Measurements from ENCODE around the gene CRYBA1. TPM values are rescaled to one million over a fixed set of nuclear protein-coding genes. Genes with fewer than 3 reads are reported as not detected.

Gene CRYBA1
- total and polyA plus RNA-seq, 7 donors = not detected

- no peak overlapping the region for H3K27ac ChIP-seq
- no peaks in the 10 kb centered on the region for H3K9me3 ChIP-seq
- WGBS, 3 donors = 86 to 91% (median 86%) methylated on average over 5 of the region's 5 CpGs
- no peaks in the 10 kb centered on the region for H3K36me3 ChIP-seq (ENCODE audit: insufficient read depth in 1 of 2, low read depth in 1 of 2)
- no peaks in the 10 kb centered on the region for H3K27me3 ChIP-seq (ENCODE audit: insufficient read depth in 3 of 3, low read length in 2 of 3)
- DNase-seq (no peak), ATAC-seq (no peak)
- no peaks in the 10 kb centered on the region for H3K4me1 ChIP-seq
- no peak for TF ChIP-seq CTCF (IDR thresholded peaks at IDR 0.05)
- no peak overlapping the region for H3K4me3 ChIP-seq
- intact Hi-C loops (cut with DNase I) = no loop called here
These were observed 37.6 kb upstream of the CRYBA1 start for GRCh38 chr17:29209073-29209472.

GRCh38 chr17:29210879-29211278 lies 35.8 kb upstream of the CRYBA1 start:
- Histone ChIP-seq H3K4me1 (no peaks in the 10 kb centered on the region), H3K36me3 (ENCODE audit: insufficient read depth in 1 of 2, low read depth in 1 of 2) (no peaks in the 10 kb centered on the region), H3K4me3 (no peak overlapping the region), H3K27ac (no peak overlapping the region), H3K9me3 (no peaks in the 10 kb centered on the region), H3K27me3 (ENCODE audit: insufficient read depth in 3 of 3, low read length in 2 of 3) (no peaks in the 10 kb centered on the region)
- TF ChIP-seq CTCF (IDR thresholded peaks at IDR 0.05) = no peak
- no peak for DNase-seq
- no peak for ATAC-seq
- WGBS, 3 donors = 83 to 93% (median 88%) methylated on average over 2 of the region's 2 CpGs
- intact Hi-C loops (cut with DNase I) = no loop called here

GRCh38 chr17:29212094-29212631 lies 34.5 kb upstream of the CRYBA1 start:
- H3K4me1 ChIP-seq = no peaks in the 10 kb centered on the region
- DNase-seq (no peak), ATAC-seq (no peak)
- intact Hi-C loops (cut with DNase I) = no loop called here
- no peaks in the 10 kb centered on the region for H3K27me3 ChIP-seq (ENCODE audit: insufficient read depth in 3 of 3, low read length in 2 of 3)
- H3K27ac ChIP-seq = no peak overlapping the region
- no peak for TF ChIP-seq CTCF (IDR thresholded peaks at IDR 0.05)
- no peak overlapping the region for H3K4me3 ChIP-seq
- WGBS, 3 donors = 92 to 100% (median 100%) methylated on average over 1 of the region's 1 CpG
- no peaks in the 10 kb centered on the region for H3K36me3 ChIP-seq (ENCODE audit: insufficient read depth in 1 of 2, low read depth in 1 of 2)
- H3K9me3 ChIP-seq = no peaks in the 10 kb centered on the region

GRCh38 chr17:29212681-29213121 lies 34.0 kb upstream of the CRYBA1 start:
- no peak for TF ChIP-seq CTCF (IDR thresholded peaks at IDR 0.05)
- Histone ChIP-seq H3K4me3 (no peak overlapping the region), H3K36me3 (ENCODE audit: insufficient read depth in 1 of 2, low read depth in 1 of 2) (no peaks in the 10 kb centered on the region), H3K9me3 (no peaks in the 10 kb centered on the region), H3K4me1 (no peaks in the 10 kb centered on the region), H3K27ac (no peak overlapping the region), H3K27me3 (ENCODE audit: insufficient read depth in 3 of 3, low read length in 2 of 3) (no peaks in the 10 kb centered on the region)
- intact Hi-C loops (cut with DNase I) = no loop called here
- no peak for DNase-seq
- no peak for ATAC-seq
- 63 to 74% (median 66%) methylated on average over 5 of the region's 5 CpGs for WGBS, 3 donors
